ENCODE results near the gene ASCC1. TPM values are rescaled to one million over a fixed set of nuclear protein-coding genes. Genes with fewer than 3 reads are reported as not detected.
A peak's percentile ranks its signal among the peaks of the same experiment; 100 is the strongest.
"Not testable (repeated sequence)": the region's sequence is repeated elsewhere in the genome, so short reads cannot be mapped to it uniquely, and the experiment has no call there.

Gene ASCC1
- total RNA-seq, 8 experiments from 2014 or later, result 28.1 to 51.0 (median 37.3) TPM

- 53 to 85% (median 61%) methylated on average over 2 to 4 of the region's 4 CpGs for WGBS, 10 experiments
- H3K4me1 ChIP-seq (replicated peaks in 1 of 2), result peaks cover 15 to 16% of the 10 kb centered on the region in 2 donors
- in situ Hi-C loops (cut with MboI; ENCODE audit: low pct_unique_long_range_greater_than_20kb in 2 of 9, low sequenced_read_pairs in 9 of 9, unreplicated experiment in 9 of 9), result no loop called here
- ATAC-seq (replicated peaks in 6 of 8), result peak in 1 of 8 experiments; percentile 46
- H3K27ac ChIP-seq, result no peak overlapping the region
- H3K4me3 ChIP-seq, result no peak overlapping the region
Measured at GRCh38 chr10:72123616-72124015, 92.5 kb downstream of the ASCC1 start.

GRCh38 chr10:72122221-72122620 lies 93.9 kb downstream of the ASCC1 start:
- no peak for ATAC-seq (replicated peaks in 6 of 8)
- Histone ChIP-seq H3K4me1 (replicated peaks in 1 of 2) (peaks cover 11 to 15% of the 10 kb centered on the region in 2 donors), H3K27ac (no peak overlapping the region), H3K4me3 (no peak overlapping the region)
- 100% methylated on average over 2 of the region's 4 CpGs; no CpG with 5 or more reads in 7 of the 10 experiments for WGBS, 10 experiments
- in situ Hi-C loops (cut with MboI; ENCODE audit: low pct_unique_long_range_greater_than_20kb in 2 of 9, low sequenced_read_pairs in 9 of 9, unreplicated experiment in 9 of 9), result no loop called here

- no peak for ATAC-seq (replicated peaks in 6 of 8)
- 78 to 100% (median 100%) methylated on average over 1 of the region's 1 CpG for WGBS, 10 experiments
- Histone ChIP-seq H3K4me3 (no peak overlapping the region), H3K27ac (no peak overlapping the region), H3K4me1 (replicated peaks in 1 of 2) (peaks cover 3 to 8% of the 10 kb centered on the region in 2 donors)
- in situ Hi-C loops (cut with MboI; ENCODE audit: low pct_unique_long_range_greater_than_20kb in 2 of 9, low sequenced_read_pairs in 9 of 9, unreplicated experiment in 9 of 9), result no loop called here
Measured at GRCh38 chr10:72121389-72121788, 94.7 kb downstream of the ASCC1 start.

- in situ Hi-C loops (cut with MboI; ENCODE audit: low pct_unique_long_range_greater_than_20kb in 2 of 9, low sequenced_read_pairs in 9 of 9, unreplicated experiment in 9 of 9), result no loop called here
- Histone ChIP-seq H3K4me3 (no peak overlapping the region), H3K4me1 (replicated peaks in 1 of 2) (no peaks in the 10 kb centered on the region), H3K27ac (no peak overlapping the region)
- WGBS, 10 experiments, result 65 to 100% (median 88%) methylated on average over 2 of the region's 2 CpGs
- ATAC-seq (replicated peaks in 6 of 8), result no peak
Measured at GRCh38 chr10:72116372-72116771, 99.7 kb downstream of the ASCC1 start.

GRCh38 chr10:72114706-72115450 lies 101.2 kb downstream of the ASCC1 start:
- in situ Hi-C loops (cut with MboI; ENCODE audit: low pct_unique_long_range_greater_than_20kb in 2 of 9, low sequenced_read_pairs in 9 of 9, unreplicated experiment in 9 of 9), result no loop called here

GRCh38 chr10:72110673-72111401 lies 105.2 kb downstream of the ASCC1 start:
- in situ Hi-C loops (cut with MboI; ENCODE audit: low pct_unique_long_range_greater_than_20kb in 2 of 9, low sequenced_read_pairs in 9 of 9, unreplicated experiment in 9 of 9), result no loop called here
- H3K4me3 ChIP-seq, result no peak overlapping the region
- H3K4me1 ChIP-seq (replicated peaks in 1 of 2), result peaks cover 32 to 35% of the 10 kb centered on the region in 2 donors
- peak in 5 of 8 experiments; percentile 37 to 71 (median 46) for ATAC-seq (replicated peaks in 6 of 8)
- no peak overlapping the region for H3K27ac ChIP-seq
- 73 to 100% (median 93%) methylated on average over 1 to 9 of the region's 11 CpGs; no CpG with 5 or more reads in 3 of the 10 experiments for WGBS, 10 experiments

More at GRCh38 chr10:72114706-72115450, 101.2 kb downstream of the ASCC1 start:
- ATAC-seq (replicated peaks in 6 of 8), result no peak
- Histone ChIP-seq H3K27ac (no peak overlapping the region), H3K4me1 (replicated peaks in 1 of 2) (peaks cover 10 to 12% of the 10 kb centered on the region in 2 donors), H3K4me3 (no peak overlapping the region)
- 50 to 96% (median 85%) methylated on average over 1 to 2 of the region's 2 CpGs; no CpG with 5 or more reads in 2 of the 10 experiments for WGBS, 10 experiments

- ATAC-seq (replicated peaks in 6 of 8), result no peak
- 84 to 100% (median 95%) methylated on average over 1 to 8 of the region's 8 CpGs; no CpG with 5 or more reads in 2 of the 10 experiments for WGBS, 10 experiments
- H3K4me3 ChIP-seq, result no peak overlapping the region
- no peak overlapping the region for H3K27ac ChIP-seq
- peaks cover 43 to 47% of the 10 kb centered on the region in 2 donors for H3K4me1 ChIP-seq (replicated peaks in 1 of 2)
- in situ Hi-C loops (cut with MboI; ENCODE audit: low pct_unique_long_range_greater_than_20kb in 2 of 9, low sequenced_read_pairs in 9 of 9, unreplicated experiment in 9 of 9), result no loop called here
Measured at GRCh38 chr10:72109636-72110157, 106.4 kb downstream of the ASCC1 start.

- 0 to 88% (median 80%) methylated on average over 1 of the region's 1 CpG; no CpG with 5 or more reads in 5 of the 10 experiments for WGBS, 10 experiments
- Histone ChIP-seq H3K4me1 (replicated peaks in 1 of 2) (peaks cover 48 to 53% of the 10 kb centered on the region in 2 donors), H3K27ac (no peak overlapping the region), H3K4me3 (no peak overlapping the region)
- in situ Hi-C loops (cut with MboI; ENCODE audit: low pct_unique_long_range_greater_than_20kb in 2 of 9, low sequenced_read_pairs in 9 of 9, unreplicated experiment in 9 of 9), result no loop called here
- peak in 5 of 8 experiments; percentile 23 to 62 (median 51) for ATAC-seq (replicated peaks in 6 of 8)
Measured at GRCh38 chr10:72108830-72109635, 107.0 kb downstream of the ASCC1 start.

- ATAC-seq (replicated peaks in 6 of 8); in situ Hi-C loops (cut with MboI; ENCODE audit: low pct_unique_long_range_greater_than_20kb in 2 of 9, low sequenced_read_pairs in 9 of 9, unreplicated experiment in 9 of 9); H3K4me3 ChIP-seq; H3K27ac ChIP-seq: not testable (repeated sequence)
- H3K4me1 ChIP-seq (replicated peaks in 1 of 2), result peaks cover 50 to 56% of the 10 kb centered on the region in 2 donors
- 83 to 100% (median 100%) methylated on average over 1 to 3 of the region's 3 CpGs; no CpG with 5 or more reads in 1 of the 10 experiments for WGBS, 10 experiments
Measured at GRCh38 chr10:72108004-72108370, 108.1 kb downstream of the ASCC1 start.

- WGBS, 10 experiments, result 44 to 100% (median 73%) methylated on average over 1 to 3 of the region's 3 CpGs; no CpG with 5 or more reads in 1 of the 10 experiments
- no peak overlapping the region for H3K27ac ChIP-seq
- H3K4me1 ChIP-seq (replicated peaks in 1 of 2), result peaks cover 50 to 56% of the 10 kb centered on the region in 2 donors
- in situ Hi-C loops (cut with MboI; ENCODE audit: low pct_unique_long_range_greater_than_20kb in 2 of 9, low sequenced_read_pairs in 9 of 9, unreplicated experiment in 9 of 9), result no loop called here
- ATAC-seq (replicated peaks in 6 of 8), result no peak
- H3K4me3 ChIP-seq, result no peak overlapping the region
Measured at GRCh38 chr10:72107325-72108003, 108.6 kb downstream of the ASCC1 start.

- in situ Hi-C loops (cut with MboI; ENCODE audit: low pct_unique_long_range_greater_than_20kb in 2 of 9, low sequenced_read_pairs in 9 of 9, unreplicated experiment in 9 of 9), result no loop called here
- Histone ChIP-seq H3K4me3 (no peak overlapping the region), H3K4me1 (replicated peaks in 1 of 2) (peaks cover 50 to 56% of the 10 kb centered on the region in 2 donors), H3K27ac (peak overlapping the region; percentile 54 to 85)
- ATAC-seq (replicated peaks in 6 of 8), result no peak
- 45 to 100% (median 96%) methylated on average over 1 to 2 of the region's 2 CpGs for WGBS, 10 experiments
Measured at GRCh38 chr10:72106896-72107295, 109.2 kb downstream of the ASCC1 start.
